ENCODE results near the gene SH2D3A. TPM values are rescaled to one million over a fixed set of nuclear protein-coding genes. Genes with fewer than 3 reads are reported as not detected.

SH2D3A gene
- total and polyA plus RNA-seq, 2 experiments from 2014 or later, result 20.7 to 38.4 TPM

GRCh38 chr19:6793973-6794372 lies 26.7 kb upstream of the SH2D3A start:
- Histone ChIP-seq H3K27ac (ENCODE audit: low read depth) (no peak overlapping the region), H3K4me1 (ENCODE audit: insufficient read depth) (no peaks in the 10 kb centered on the region), H3K27me3 (ENCODE audit: insufficient read depth) (no peaks in the 10 kb centered on the region), H4K20me1 (replicated peaks; ENCODE audit: insufficient read depth) (no peaks in the 10 kb centered on the region), H3F3A (replicated peaks; ENCODE audit: low read depth) (no peaks in the 10 kb centered on the region), H3K79me2 (replicated peaks; ENCODE audit: insufficient read depth) (no peaks in the 10 kb centered on the region), H3K9me2 (ENCODE audit: insufficient read depth) (no peaks in the 10 kb centered on the region), H3K36me3 (ENCODE audit: insufficient read depth) (no peaks in the 10 kb centered on the region), H3K4me3 (no peak overlapping the region), H2AFZ (no peak overlapping the region), H3K4me2 (no peak overlapping the region)
- DNase-seq (ENCODE audit: low spot score) (no peak), ATAC-seq (no peak)
- Mint-ChIP-seq H3K36me3 (ENCODE audit: low read depth) (peaks cover 37% of the 10 kb centered on the region), H3K4me3 (no peak overlapping the region), H3K27ac (no peak overlapping the region), H3K4me1 (no peaks in the 10 kb centered on the region), H3K27me3 (ENCODE audit: insufficient read depth, low read depth, poor library complexity) (peaks cover 6% of the 10 kb centered on the region), H3K9me3 (peaks cover 94% of the 10 kb centered on the region)
- TF ChIP-seq ETS1 (IDR thresholded peaks at IDR 0.05), result no peak

- H3K4me2 ChIP-seq, result no peak overlapping the region
- no peak overlapping the region for H3K27ac ChIP-seq (ENCODE audit: low read depth)
- Mint-ChIP-seq H3K36me3 (ENCODE audit: low read depth) (peaks cover 41% of the 10 kb centered on the region), H3K4me1 (no peaks in the 10 kb centered on the region), H3K9me3 (peaks cover 95% of the 10 kb centered on the region), H3K27me3 (ENCODE audit: insufficient read depth, low read depth, poor library complexity) (peaks cover 6% of the 10 kb centered on the region), H3K27ac (no peak overlapping the region), H3K4me3 (no peak overlapping the region)
- H3K36me3 ChIP-seq (ENCODE audit: insufficient read depth), result no peaks in the 10 kb centered on the region
- no peaks in the 10 kb centered on the region for H4K20me1 ChIP-seq (replicated peaks; ENCODE audit: insufficient read depth)
- no peaks in the 10 kb centered on the region for H3K79me2 ChIP-seq (replicated peaks; ENCODE audit: insufficient read depth)
- no peak overlapping the region for H2AFZ ChIP-seq
- H3K4me3 ChIP-seq, result no peak overlapping the region
- DNase-seq (ENCODE audit: low spot score) (no peak), ATAC-seq (no peak)
- H3F3A ChIP-seq (replicated peaks; ENCODE audit: low read depth), result no peaks in the 10 kb centered on the region
- H3K27me3 ChIP-seq (ENCODE audit: insufficient read depth), result no peaks in the 10 kb centered on the region
- H3K9me2 ChIP-seq (ENCODE audit: insufficient read depth), result no peaks in the 10 kb centered on the region
- no peaks in the 10 kb centered on the region for H3K4me1 ChIP-seq (ENCODE audit: insufficient read depth)
- TF ChIP-seq ZNF331 (CRISPR knock-in tag; IDR thresholded peaks at IDR 0.05; ENCODE audit: low read depth) (no peak), ZNF462 (CRISPR knock-in tag; IDR thresholded peaks at IDR 0.05) (no peak), ZNF114 (CRISPR knock-in tag; IDR thresholded peaks at IDR 0.05) (no peak), CTCF (conservative IDR thresholded peaks at IDR 0.05; ENCODE audit: low read depth in 2 of 2) (no peak), REST (IDR thresholded peaks at IDR 0.05; ENCODE audit: unreplicated experiment) (no peak), EZH2phosphoT487 (IDR thresholded peaks at IDR 0.05; ENCODE audit: unreplicated experiment) (no peak), ETS1 (IDR thresholded peaks at IDR 0.05) (no peak), NANOG (IDR thresholded peaks at IDR 0.05; ENCODE audit: borderline replicate concordance) (no peak)
These were observed 26.2 kb upstream of the SH2D3A start for GRCh38 chr19:6793411-6793810.

Measured in GM23338 (cell line).